WTC11 (cell line): Measurements from ENCODE around the gene TNFRSF6B. TPM values are rescaled to one million over a fixed set of nuclear protein-coding genes. Genes with fewer than 3 reads are reported as not detected.

Experiments
- ATAC-seq: fragments of 200-7000 bp; cut with Tn5 transposase; 2 replicates; pipeline ENCODE4 v1.10.0; 2021; ENCODE audit warnings: mild to moderate bottlenecking, moderate library complexity
- CTCF ChIA-PET: fragments of 300-600 bp; sonication (Branson Sonifier 250); formaldehyde crosslinking; loops from one replicate; lab custom pipeline; 2021; ENCODE audit warnings: antibody characterized with exemption; lab: Charles Lee
- POLR2A ChIA-PET: fragments of 350-600 bp; sonication (Branson Sonifier 250); formaldehyde crosslinking; loops from one replicate; lab custom pipeline; 2021; ENCODE audit warnings: antibody characterized with exemption; lab: Charles Lee
- DNase-seq: peaks from one replicate; pipeline ENCODE4 v3.0.0; 2021; ENCODE audit warnings: low spot score
- H3K27ac Mint-ChIP-seq: 2 replicates; pipeline ENCODE4 v1.8.0; 2021; ENCODE audit warnings: mixed read lengths
- H3K27me3 Mint-ChIP-seq: 2 replicates; pipeline ENCODE4 v1.8.0; 2021; ENCODE audit warnings: low read depth, mild to moderate bottlenecking, moderate library complexity, mixed read lengths
- H3K36me3 Mint-ChIP-seq: 2 replicates; pipeline ENCODE4 v1.8.0; 2021; ENCODE audit warnings: mixed read lengths
- H3K4me1 Mint-ChIP-seq: 2 replicates; pipeline ENCODE4 v1.8.0; 2022; ENCODE audit warnings: mixed read lengths
- H3K4me3 Mint-ChIP-seq: 2 replicates; pipeline ENCODE4 v1.8.0; 2021; ENCODE audit warnings: mild to moderate bottlenecking, moderate library complexity, mixed read lengths
- H3K9me3 Mint-ChIP-seq: 2 replicates; pipeline ENCODE4 v1.8.0; 2021; ENCODE audit warnings: mixed read lengths
- ATF6 ChIP-seq: sonication (generic); formaldehyde crosslinking; IDR thresholded peaks from 2 replicates; pipeline ENCODE4 v1.8.1; 2023; ENCODE audit warnings: mild to moderate bottlenecking, missing genetic modification reagents
- CREM ChIP-seq: sonication (generic); formaldehyde crosslinking; IDR thresholded peaks from 2 replicates; pipeline ENCODE4 v1.8.1; 2022; ENCODE audit warnings: mild to moderate bottlenecking, missing genetic modification reagents, moderate library complexity
- E2F4 ChIP-seq: sonication (generic); formaldehyde crosslinking; IDR thresholded peaks from 2 replicates; pipeline ENCODE4 v1.8.1; 2022; ENCODE audit warnings: low read depth, mild to moderate bottlenecking, moderate library complexity, missing genetic modification reagents, borderline replicate concordance
- EMX1 ChIP-seq: fragments of 250-450 bp; sonication (Bioruptor Pico); IDR thresholded peaks from 2 replicates; pipeline ENCODE4 v1.8.0; 2021; ENCODE audit warnings: mild to moderate bottlenecking
- ESRRA ChIP-seq: sonication (generic); formaldehyde crosslinking; IDR thresholded peaks from 2 replicates; pipeline ENCODE4 v1.8.1; 2022; ENCODE audit warnings: mild to moderate bottlenecking, missing genetic modification reagents, borderline replicate concordance
- HMGXB4 ChIP-seq: sonication (generic); formaldehyde crosslinking; IDR thresholded peaks from 2 replicates; pipeline ENCODE4 v1.8.1; 2023; ENCODE audit warnings: mild to moderate bottlenecking, moderate library complexity, missing genetic modification reagents
- IRF1 ChIP-seq: sonication (generic); formaldehyde crosslinking; IDR thresholded peaks from 2 replicates; pipeline ENCODE4 v1.8.0; 2023; ENCODE audit warnings: missing genetic modification reagents
- NFYB ChIP-seq: sonication (generic); formaldehyde crosslinking; conservative IDR thresholded peaks from 2 replicates; pipeline ENCODE4 v1.8.0; 2022; ENCODE audit warnings: low read depth, missing genetic modification reagents
- RELA ChIP-seq: sonication (generic); formaldehyde crosslinking; IDR thresholded peaks from 2 replicates; pipeline ENCODE4 v1.8.1; 2022; ENCODE audit warnings: missing genetic modification reagents, mild to moderate bottlenecking, borderline replicate concordance
- SMAD4 ChIP-seq: sonication (generic); formaldehyde crosslinking; IDR thresholded peaks from 2 replicates; pipeline ENCODE4 v1.8.0; 2022; ENCODE audit warnings: mild to moderate bottlenecking, missing genetic modification reagents
- SOX15 ChIP-seq: fragments of 250-450 bp; sonication (Bioruptor Pico); IDR thresholded peaks from 2 replicates; pipeline ENCODE4 v1.9.0; 2021; ENCODE audit warnings: mild to moderate bottlenecking
- TEAD4 ChIP-seq: sonication (generic); formaldehyde crosslinking; IDR thresholded peaks from 2 replicates; pipeline ENCODE4 v1.8.0; 2022; ENCODE audit warnings: mild to moderate bottlenecking, missing genetic modification reagents
- TP53 ChIP-seq: sonication (generic); formaldehyde crosslinking; IDR thresholded peaks from 2 replicates; pipeline ENCODE4 v1.8.1; 2023; ENCODE audit warnings: mild to moderate bottlenecking, missing genetic modification reagents
- USF1 ChIP-seq: sonication (generic); formaldehyde crosslinking; IDR thresholded peaks from 2 replicates; pipeline ENCODE4 v1.8.0; 2022; ENCODE audit warnings: mild to moderate bottlenecking, missing genetic modification reagents
- ZMAT4 ChIP-seq: fragments of 250-450 bp; sonication (Bioruptor Pico); IDR thresholded peaks from 2 replicates; pipeline ENCODE4 v1.9.0; 2021; ENCODE audit warnings: mild to moderate bottlenecking
- ZNF121 ChIP-seq: sonication (generic); formaldehyde crosslinking; IDR thresholded peaks from 2 replicates; pipeline ENCODE4 v1.8.0; 2023; ENCODE audit warnings: missing genetic modification reagents
- ZNF219 ChIP-seq: sonication (generic); formaldehyde crosslinking; IDR thresholded peaks from 2 replicates; pipeline ENCODE4 v1.8.0; 2023; ENCODE audit warnings: missing genetic modification reagents, mild to moderate bottlenecking, borderline replicate concordance
- ZNF396 ChIP-seq: fragments of 250-450 bp; sonication (Bioruptor Pico); IDR thresholded peaks from 2 replicates; pipeline ENCODE4 v1.8.0; 2021; ENCODE audit warnings: mild to moderate bottlenecking, moderate library complexity, borderline replicate concordance
- ZNF512 ChIP-seq: sonication (generic); formaldehyde crosslinking; IDR thresholded peaks from 2 replicates; pipeline ENCODE4 v1.8.1; 2022; ENCODE audit warnings: missing genetic modification reagents, borderline replicate concordance
- total RNA-seq: library from RNA; stranded (reverse); gene quantifications from 3 replicates; pipeline ENCODE4 v1.2.3, GENCODE V29; 2021
- TF ChIP-seq, protein P1 (sequence below): fragments of 250-450 bp; sonication (Bioruptor Pico); conservative IDR thresholded peaks from 2 replicates; pipeline ENCODE4 v1.9.0; 2021; ENCODE audit warnings: mild to moderate bottlenecking
- TF ChIP-seq, protein P2 (sequence below): sonication (generic); formaldehyde crosslinking; IDR thresholded peaks from 2 replicates; pipeline ENCODE4 v1.8.1; 2023; ENCODE audit warnings: mild to moderate bottlenecking, missing genetic modification reagents, moderate library complexity
- TF ChIP-seq, protein P3 (sequence below): fragments of 250-450 bp; sonication (Bioruptor Pico); IDR thresholded peaks from 2 replicates; pipeline ENCODE4 v2.1.2; 2022; ENCODE audit warnings: mild to moderate bottlenecking, moderate library complexity

The TNFRSF6B gene
- total RNA-seq, 1 experiment from 2014 or later, result not detected

DNA sequence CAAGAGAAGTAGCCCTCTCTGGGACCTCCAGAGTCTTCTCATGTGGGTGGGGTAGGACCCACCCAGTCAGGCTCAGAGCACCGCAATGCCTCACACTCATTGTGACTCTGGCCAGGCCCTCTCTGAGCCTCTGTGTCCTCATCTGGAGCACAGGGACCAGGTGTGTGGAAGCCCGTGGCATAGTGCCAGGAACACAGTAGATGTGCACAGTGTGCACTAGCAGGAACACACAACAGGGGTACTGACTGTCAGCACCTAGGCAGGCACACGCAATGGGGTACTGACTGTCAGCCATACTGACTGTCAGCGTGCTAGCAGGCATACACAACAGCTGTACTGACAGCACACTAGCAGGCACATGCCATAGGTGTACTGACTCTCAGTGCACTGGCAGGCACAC lies 41.2 kb upstream of the TNFRSF6B start (continued):
- no peak for TF ChIP-seq ZNF396
- no peak for TF ChIP-seq ESRRA (CRISPR knock-in tag)
- no peak for TF ChIP-seq ZNF512 (CRISPR knock-in tag)
- TF ChIP-seq E2F4 (CRISPR knock-in tag), result no peak
- TF ChIP-seq NFYB (CRISPR knock-in tag), result no peak
- no peak for TF ChIP-seq RELA (CRISPR knock-in tag)
- TF ChIP-seq CREM (CRISPR knock-in tag), result no peak
- no peak for TF ChIP-seq ZNF219 (CRISPR knock-in tag)

DNA sequence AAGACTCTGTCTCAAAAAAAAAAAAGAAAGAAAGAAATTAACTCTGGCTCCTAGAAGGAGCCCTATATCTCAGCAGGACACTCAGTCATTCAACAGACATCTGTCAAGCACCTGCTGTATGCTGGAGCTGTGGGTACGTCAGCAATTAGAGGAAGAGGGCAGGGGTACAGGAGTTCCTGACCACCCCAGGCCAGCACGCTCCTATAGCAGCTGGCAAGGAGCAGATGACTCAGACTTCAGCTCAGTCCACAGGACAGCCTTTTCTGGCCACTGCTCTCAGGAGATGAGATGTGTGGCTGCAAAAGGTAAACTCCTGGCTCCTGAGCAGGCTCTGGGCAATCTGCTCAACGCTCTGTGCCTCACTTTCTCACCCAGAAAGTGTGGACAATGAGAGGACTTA lies 40.0 kb upstream of the TNFRSF6B start:
- ATAC-seq (no peak), DNase-seq (no peak)
- Mint-ChIP-seq H3K9me3 (no peaks in the 10 kb centered on the region), H3K27ac (no peak overlapping the region), H3K27me3 (peaks cover 2% of the 10 kb centered on the region; the same call in 1 of the 2 replicates), H3K36me3 (no peaks in the 10 kb centered on the region; the same call in 1 of the 2 replicates), H3K4me3 (no peak overlapping the region), H3K4me1 (peaks cover 26% of the 10 kb centered on the region)
- POLR2A ChIA-PET, result no interaction called here
- CTCF ChIA-PET, result no interaction called here
- no peak for TF ChIP-seq IRF1 (CRISPR knock-in tag)
- no peak for TF ChIP-seq TEAD4
- TF ChIP-seq, protein P1, sequence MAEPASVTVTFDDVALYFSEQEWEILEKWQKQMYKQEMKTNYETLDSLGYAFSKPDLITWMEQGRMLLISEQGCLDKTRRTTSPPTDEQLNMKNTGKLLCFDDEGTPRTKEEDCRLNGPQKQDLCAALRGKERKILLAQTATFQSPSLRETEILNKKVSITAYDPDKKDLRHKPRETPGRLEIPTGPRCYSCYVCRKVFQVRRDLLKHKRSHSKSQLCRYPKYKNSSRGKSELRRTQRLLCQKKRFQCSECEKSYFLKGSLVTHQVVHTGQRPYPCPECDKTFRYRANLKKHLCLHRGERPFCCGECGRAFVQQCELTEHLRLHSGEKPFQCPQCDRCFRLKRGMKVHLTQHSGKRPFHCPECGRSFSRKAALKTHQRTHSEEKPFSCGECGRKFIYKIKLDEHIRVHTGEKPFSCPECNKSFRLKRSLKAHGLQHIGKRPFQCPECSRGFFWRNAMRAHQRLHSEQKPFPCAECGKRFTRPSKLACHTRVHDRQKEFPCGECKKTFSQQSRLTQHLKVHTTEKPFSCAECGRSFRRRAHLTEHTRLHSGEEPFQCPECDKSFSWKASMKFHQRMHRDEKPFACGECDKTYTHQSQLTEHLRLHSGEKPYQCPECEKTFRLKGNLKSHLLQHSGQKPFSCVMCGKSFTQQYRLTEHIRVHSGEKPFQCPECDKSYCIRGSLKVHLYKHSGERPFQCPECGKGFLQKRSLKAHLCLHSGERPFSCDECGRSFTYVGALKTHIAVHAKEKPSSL, result no peak
- no peak for TF ChIP-seq TP53 (CRISPR knock-in tag)
- TF ChIP-seq, protein P2, sequence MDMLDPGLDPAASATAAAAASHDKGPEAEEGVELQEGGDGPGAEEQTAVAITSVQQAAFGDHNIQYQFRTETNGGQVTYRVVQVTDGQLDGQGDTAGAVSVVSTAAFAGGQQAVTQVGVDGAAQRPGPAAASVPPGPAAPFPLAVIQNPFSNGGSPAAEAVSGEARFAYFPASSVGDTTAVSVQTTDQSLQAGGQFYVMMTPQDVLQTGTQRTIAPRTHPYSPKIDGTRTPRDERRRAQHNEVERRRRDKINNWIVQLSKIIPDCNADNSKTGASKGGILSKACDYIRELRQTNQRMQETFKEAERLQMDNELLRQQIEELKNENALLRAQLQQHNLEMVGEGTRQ (CRISPR knock-in tag), result no peak
- TF ChIP-seq SOX15 (CRISPR knock-in tag), result no peak
- no peak for TF ChIP-seq HMGXB4
- no peak for TF ChIP-seq USF1 (CRISPR knock-in tag)
- TF ChIP-seq ZMAT4, result no peak
- no peak for TF ChIP-seq ZNF121 (CRISPR knock-in tag)
- no peak for TF ChIP-seq ZNF396
- no peak for TF ChIP-seq EMX1 (CRISPR knock-in tag)
- TF ChIP-seq ATF6 (CRISPR knock-in tag), result no peak
- no peak for TF ChIP-seq SMAD4 (CRISPR knock-in tag)
- TF ChIP-seq, protein P3, sequence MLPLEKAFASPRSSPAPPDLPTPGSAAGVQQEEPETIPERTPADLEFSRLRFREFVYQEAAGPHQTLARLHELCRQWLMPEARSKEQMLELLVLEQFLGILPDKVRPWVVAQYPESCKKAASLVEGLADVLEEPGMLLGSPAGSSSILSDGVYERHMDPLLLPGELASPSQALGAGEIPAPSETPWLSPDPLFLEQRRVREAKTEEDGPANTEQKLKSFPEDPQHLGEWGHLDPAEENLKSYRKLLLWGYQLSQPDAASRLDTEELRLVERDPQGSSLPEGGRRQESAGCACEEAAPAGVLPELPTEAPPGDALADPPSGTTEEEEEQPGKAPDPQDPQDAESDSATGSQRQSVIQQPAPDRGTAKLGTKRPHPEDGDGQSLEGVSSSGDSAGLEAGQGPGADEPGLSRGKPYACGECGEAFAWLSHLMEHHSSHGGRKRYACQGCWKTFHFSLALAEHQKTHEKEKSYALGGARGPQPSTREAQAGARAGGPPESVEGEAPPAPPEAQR (CRISPR knock-in tag), result no peak
